Stimulated activated CD4-positive, alpha-beta T cell treated with anti-CD3 and anti-CD28 coated beads, TNF-alpha, amount 100 ng/mL, for 4 hours (primary cell): ENCODE results near the gene SPNS1.

Source experiments
- DNase-seq, 3 experiments: peaks; one replicate each; pipeline ENCODE4 v3.0.0-alpha.2; 2020; ENCODE audit warnings: low read depth in 3 of 3

Gene SPNS1

DNA sequence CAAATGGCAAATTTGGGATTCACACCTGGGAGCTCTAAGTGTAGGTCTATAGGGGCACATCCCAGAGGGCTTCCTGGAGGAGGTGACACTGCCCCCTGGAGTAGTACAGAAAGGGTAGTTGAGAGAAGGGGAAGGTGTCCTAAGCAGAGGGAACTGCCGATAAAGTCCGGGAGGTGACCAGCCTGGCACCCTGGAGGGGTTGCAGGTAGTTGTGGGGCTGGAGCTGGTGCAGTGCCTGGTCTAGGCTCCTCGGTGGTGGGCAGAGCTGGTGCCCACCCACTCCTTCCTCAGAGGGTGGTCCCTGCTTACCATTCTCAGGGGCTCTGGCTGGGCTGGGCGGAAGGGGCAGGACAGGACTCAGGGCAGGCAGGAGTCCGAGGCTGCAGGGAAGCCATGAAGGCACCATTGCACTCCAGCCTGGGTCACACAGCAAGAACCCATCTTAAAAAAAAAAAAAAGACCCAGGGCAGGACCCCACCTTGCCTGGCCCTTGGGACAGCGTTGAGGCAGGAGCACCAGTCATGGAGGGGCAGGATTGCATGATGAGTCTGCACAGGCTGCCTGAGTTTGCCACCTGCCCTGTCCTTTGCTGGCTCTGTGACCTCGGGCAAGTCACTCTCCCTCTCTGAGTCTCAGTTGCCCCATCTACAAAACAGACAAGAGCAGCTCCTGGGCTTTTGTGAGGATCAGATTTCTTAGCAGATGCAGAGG is 54.0 kb downstream of the SPNS1 start:
- DNase-seq: no peak

DNA sequence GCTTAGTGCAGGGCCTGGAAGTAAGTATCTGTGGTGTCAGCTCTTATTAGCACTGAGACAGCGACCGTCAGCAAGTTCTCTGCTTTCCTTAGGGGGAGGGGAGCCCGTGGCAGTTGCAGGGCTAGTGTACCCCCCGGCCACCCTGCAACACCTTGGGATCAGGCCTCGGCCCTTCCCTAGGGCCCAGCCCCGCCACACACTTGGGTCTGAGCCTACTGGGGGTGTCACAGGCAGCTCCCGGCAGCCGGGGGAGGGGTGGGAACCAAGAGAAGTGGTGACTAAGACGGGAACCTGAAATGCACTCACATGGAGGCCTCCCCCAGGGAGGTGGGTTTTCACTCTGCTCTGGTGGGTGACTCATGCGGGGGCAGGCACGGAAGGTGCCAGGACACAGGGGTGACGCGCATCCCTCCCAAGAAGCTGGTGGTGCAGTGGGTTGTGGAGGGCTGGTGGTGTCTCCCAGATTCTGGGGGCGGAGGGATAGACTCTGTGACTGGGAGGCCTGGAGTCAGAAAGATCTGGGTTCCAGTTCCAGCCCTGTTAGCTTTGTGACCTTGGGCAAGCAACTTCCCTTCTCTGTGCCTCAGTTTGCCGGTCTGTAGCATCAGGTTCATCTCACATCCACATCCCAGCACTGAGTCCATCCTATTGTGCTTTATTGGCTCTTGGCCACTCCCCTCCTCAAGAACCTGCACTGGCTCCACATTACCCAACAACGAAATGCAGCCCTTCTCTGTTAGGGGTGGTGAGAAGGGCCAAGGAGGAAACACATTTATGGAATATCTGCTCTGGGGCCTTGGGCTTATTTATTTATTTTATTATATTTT is 54.8 kb downstream of the SPNS1 start:
- DNase-seq: peak; percentile 82 to 84 (median 82)

DNA sequence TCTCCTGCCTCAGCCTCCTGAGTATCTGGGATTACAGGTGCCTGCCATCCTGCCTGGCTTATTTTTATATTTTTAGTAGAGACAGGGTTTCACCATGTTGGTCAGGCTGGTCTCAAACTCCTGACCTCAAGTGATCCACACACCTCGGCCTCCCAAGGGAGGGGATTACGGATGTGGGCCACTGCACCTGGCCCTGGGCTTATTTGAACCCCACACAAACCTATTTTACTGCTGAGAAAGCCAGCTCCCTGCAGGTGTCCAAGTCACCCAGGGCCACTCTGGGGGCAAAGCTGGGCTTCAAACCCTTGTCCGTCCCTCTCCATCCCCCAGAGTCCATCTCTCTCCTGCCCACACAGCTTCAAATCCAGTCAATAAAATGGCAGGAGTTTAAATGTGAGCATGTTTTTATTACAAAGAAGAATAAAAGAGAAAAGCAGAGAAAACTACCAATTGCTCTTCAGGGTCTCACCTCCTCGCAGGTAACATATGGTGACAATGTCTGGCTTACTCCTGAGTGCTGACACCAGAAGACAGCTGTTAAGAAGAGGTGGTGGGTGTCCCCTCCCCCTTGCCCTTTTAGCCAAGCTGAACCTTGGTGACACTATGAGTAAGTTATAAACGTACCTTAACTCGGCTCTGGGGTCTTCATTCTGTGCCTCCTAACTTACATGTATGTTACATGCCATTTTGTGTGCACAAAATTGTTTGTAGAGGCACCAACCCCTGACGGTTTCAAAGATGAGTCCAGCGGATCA is 55.7 kb downstream of the SPNS1 start:
- DNase-seq: no peak
